AG09309 (cell line): ENCODE data around the gene DYDC1.
"Not testable (repeated sequence)": the region's sequence is repeated elsewhere in the genome, so short reads cannot be mapped to it uniquely, and the experiment has no call there.

Source experiments
- DNase-seq: peaks from one replicate; pipeline ENCODE4 v3.0.0-alpha.2; 2010; ENCODE audit warnings: low read depth
- H3K4me3 ChIP-seq: 2 replicates; pipeline ENCODE4 v1.5.1; 2011; ENCODE audit warnings: mild to moderate bottlenecking, low read depth, low read length, moderate library complexity; ENCODE audit not compliant: control insufficient read depth
- CTCF ChIP-seq: IDR thresholded peaks from 2 replicates; pipeline ENCODE4 v1.5.1; 2011; ENCODE audit warnings: mild to moderate bottlenecking, low read depth, low read length, inconsistent platforms; ENCODE audit not compliant: insufficient read depth, control insufficient read depth; ENCODE audit errors: missing control alignments

Gene DYDC1

GRCh38 chr10:80315391-80315790 is 41.2 kb downstream of the DYDC1 start:
- no peak for TF ChIP-seq CTCF
- no peak overlapping the region for H3K4me3 ChIP-seq
- DNase-seq, result no peak

GRCh38 chr10:80313523-80313922 is 43.0 kb downstream of the DYDC1 start:
- no peak overlapping the region for H3K4me3 ChIP-seq
- no peak for DNase-seq
- no peak for TF ChIP-seq CTCF

- not testable (repeated sequence) for DNase-seq, H3K4me3 ChIP-seq
These were observed 50.6 kb downstream of the DYDC1 start for GRCh38 chr10:80305989-80306388.

DNA sequence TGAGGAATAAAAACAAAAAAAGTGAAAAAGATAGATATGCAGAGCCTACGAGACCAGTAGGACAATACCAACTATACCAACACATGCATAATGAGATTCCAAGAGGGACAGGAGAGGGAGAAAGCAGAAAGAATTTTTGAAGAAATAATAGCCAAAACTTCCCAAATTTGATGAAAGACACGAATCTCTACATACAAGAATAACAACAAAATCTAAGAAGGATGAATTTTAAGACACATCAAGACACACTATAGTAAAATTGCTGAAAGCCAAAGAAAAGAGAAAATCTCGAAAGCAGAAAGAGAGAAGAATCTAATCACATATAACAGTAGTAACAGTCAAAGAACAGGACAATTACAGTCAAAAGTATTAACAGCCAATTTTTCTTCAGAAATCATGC is 59.6 kb downstream of the DYDC1 start:
- no peak overlapping the region for H3K4me3 ChIP-seq
- DNase-seq, result no peak
- TF ChIP-seq CTCF, result no peak

GRCh38 chr10:80292607-80293239 is 63.8 kb downstream of the DYDC1 start:
- no peak for TF ChIP-seq CTCF
- DNase-seq, result no peak
- H3K4me3 ChIP-seq, result no peak overlapping the region

DNA sequence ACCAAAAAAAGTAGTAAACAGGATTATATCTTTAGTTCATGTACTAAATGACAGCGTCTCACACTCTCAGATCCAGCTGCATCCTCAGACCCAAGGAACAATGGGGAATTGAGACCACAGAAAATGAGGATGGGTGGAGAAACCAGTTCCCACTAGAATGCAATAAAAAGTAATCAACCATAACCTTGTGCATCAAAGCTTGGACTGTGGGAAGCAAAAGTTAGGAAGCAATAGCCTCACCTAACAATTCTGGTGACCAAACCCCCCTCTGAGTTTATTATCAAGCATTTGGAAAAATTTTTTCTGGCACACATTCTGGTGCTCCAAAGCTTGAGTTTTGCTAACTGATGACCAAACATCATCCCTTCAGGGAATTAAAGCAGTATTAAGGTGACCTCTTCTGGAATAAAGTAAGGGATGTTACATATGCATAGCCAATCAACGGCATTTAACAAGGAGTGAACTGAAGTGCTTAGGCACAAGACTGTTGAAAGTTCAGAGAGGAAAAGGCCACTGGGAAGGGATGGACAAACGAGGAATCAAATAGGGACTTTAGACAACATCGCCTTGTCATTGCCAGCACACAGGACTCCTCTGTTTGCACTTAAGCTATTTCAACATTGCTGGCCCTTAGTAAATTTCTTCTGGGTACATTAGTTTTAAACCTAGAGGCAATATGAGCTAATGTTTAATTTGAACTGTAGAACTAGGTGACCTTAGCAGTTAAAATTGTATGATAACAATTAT is 65.9 kb downstream of the DYDC1 start:
- DNase-seq, result no peak
- no peak for TF ChIP-seq CTCF
- no peak overlapping the region for H3K4me3 ChIP-seq

DNA sequence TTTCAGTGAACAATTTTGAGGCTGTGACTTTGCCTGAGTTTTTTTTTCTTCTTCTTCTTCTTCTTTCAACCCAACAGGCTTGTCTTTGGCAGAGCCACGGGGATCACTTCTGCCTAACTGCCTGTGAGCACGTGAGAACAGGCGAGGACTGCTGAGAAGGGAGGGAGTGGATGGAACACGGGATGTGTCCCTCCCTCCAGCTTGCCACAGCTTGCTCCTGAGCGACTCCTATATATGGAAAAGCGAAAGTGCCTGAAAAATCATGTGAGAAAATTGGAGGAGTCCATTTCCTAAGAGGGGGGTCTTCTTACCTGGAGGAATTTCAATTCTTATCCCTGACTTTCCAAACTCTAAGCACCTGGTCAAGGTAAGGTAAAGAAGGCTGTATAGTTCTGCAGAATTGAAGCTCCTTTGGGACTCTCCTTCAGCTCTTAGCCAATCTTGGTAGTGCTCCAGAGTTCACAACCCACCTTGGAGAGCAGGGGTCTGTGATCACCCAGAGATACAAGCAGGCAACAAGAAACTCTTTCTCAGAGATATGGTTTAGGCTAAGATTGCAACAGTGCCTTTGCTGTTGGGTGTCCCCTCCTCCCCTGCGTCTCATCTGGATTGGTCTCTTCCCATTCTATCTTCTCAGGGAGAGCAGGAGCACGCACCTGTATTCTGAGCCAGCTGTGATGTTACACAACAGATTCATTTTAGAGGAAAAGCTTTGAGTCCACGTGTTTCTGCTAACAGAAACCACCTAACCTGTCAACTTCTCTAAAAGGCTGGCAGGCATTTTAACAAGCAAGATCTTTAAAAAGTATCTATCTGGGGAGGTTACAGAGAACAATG is 66.9 kb downstream of the DYDC1 start, which contains the start of gene MAT1A:
MAT1A (minus strand) TSS at position 208 of the 837 bp plus-strand sequence. CDS start 235 bp downstream, outside the sequence.
- DNase-seq, result no peak
- no peak within 1 kb of the TSS for H3K4me3 ChIP-seq
- no peak for TF ChIP-seq CTCF
